Gastroesophageal sphincter (tissue), 4 donors: Measurements from ENCODE around the gene MGME1. TPM values are rescaled to one million over a fixed set of nuclear protein-coding genes. Genes with fewer than 3 reads are reported as not detected.
"Not testable (repeated sequence)": the region's sequence is repeated elsewhere in the genome, so short reads cannot be mapped to it uniquely, and the experiment has no call there.

Experiments
- ATAC-seq: fragments of 150-250 bp; one replicate; pipeline ENCODE4 v1.9.1; 2016; ENCODE audit warnings: mild to moderate bottlenecking, moderate library complexity
- H3K27ac ChIP-seq, 4 donors: fragments of 200-600 bp; sonication (generic) in 3 of 4; 1 replicate in 3 of 4; 2 replicates in 1 of 4; pipeline ENCODE4 v1.5.1; 2016 to 2019
- H3K27me3 ChIP-seq: fragments of 200-600 bp; sonication (generic); one replicate; pipeline ENCODE4 v1.5.1; 2019
- H3K36me3 ChIP-seq, 2 donors: fragments of 200-600 bp; sonication (generic); one replicate each; pipeline ENCODE4 v1.5.1; 2019; ENCODE audit warnings: control low read depth in 1 of 2
- H3K4me1 ChIP-seq, 3 donors: fragments of 200-600 bp; sonication (generic); 1 replicate in 2 of 3; 2 replicates in 1 of 3; pipeline ENCODE4 v1.5.1; 2016 to 2019; ENCODE audit warnings: control low read depth in 2 of 3
- H3K4me3 ChIP-seq, 2 donors: fragments of 200-600 bp; sonication (generic); one replicate each; pipeline ENCODE4 v1.5.1; 2019; ENCODE audit warnings: mild to moderate bottlenecking in 1 of 2, moderate library complexity in 1 of 2
- H3K9me3 ChIP-seq, 3 donors: fragments of 200-600 bp; sonication (generic); one replicate each; pipeline ENCODE4 v1.5.1; 2017 to 2019; ENCODE audit warnings: control low read depth in 2 of 3
- CTCF ChIP-seq, 4 experiments: fragments of 200-600 bp in 2 of 4; fragments of 450-650 bp in 2 of 4; sonication (generic) in 1 of 4; IDR thresholded peaks; one replicate each; pipeline ENCODE4 v1.5.1; 2017 to 2019; ENCODE audit warnings: antibody characterized with exemption in 4 of 4, mild to moderate bottlenecking in 2 of 4, moderate library complexity in 2 of 4
- EP300 ChIP-seq: sonication (generic); formaldehyde crosslinking; IDR thresholded peaks from one replicate; pipeline ENCODE4 v1.6.1; 2017; ENCODE audit warnings: antibody characterized with exemption, mild to moderate bottlenecking
- POLR2A ChIP-seq, 2 donors: fragments of 450-650 bp; IDR thresholded peaks; one replicate each; pipeline ENCODE4 v1.6.1; 2017; ENCODE audit warnings: antibody characterized with exemption in 2 of 2, mild to moderate bottlenecking in 2 of 2, moderate library complexity in 1 of 2
- POLR2AphosphoS5 ChIP-seq: sonication (generic); formaldehyde crosslinking; IDR thresholded peaks from one replicate; pipeline ENCODE4 v1.6.1; 2017; ENCODE audit warnings: antibody characterized with exemption
- WGBS, 2 donors: methylation state at CpG; one replicate each; pipeline ENCODE4 v1.1.5; 2018; ENCODE audit warnings: low coverage in 1 of 2; 5-methylcytosine and 5-hydroxymethylcytosine counted together
- total RNA-seq, 4 donors: library from RNA; depleted of rRNA; stranded (reverse); fragments of >200 nt; gene quantifications; one replicate each; pipeline ENCODE4 v1.1.0, GENCODE V29; 2016

MGME1 gene
- total RNA-seq, 4 donors from 2014 or later = 6.3 to 13.5 (median 9.9) TPM

GRCh38 chr20:17957505-17958363 lies 11.1 kb upstream of the MGME1 start:
- no peaks in the 10 kb centered on the region for H3K9me3 ChIP-seq
- peaks cover 14 to 82% (median 36%) of the 10 kb centered on the region in 3 donors for H3K4me1 ChIP-seq
- 27 to 39% methylated on average over 5 of the region's 5 CpGs for WGBS, 2 donors
- H3K4me3 ChIP-seq = no peak overlapping the region
- peak; percentile 28 for ATAC-seq
- no peak for TF ChIP-seq EP300
- TF ChIP-seq POLR2AphosphoS5 = peak; percentile 72
- H3K27me3 ChIP-seq = no peaks in the 10 kb centered on the region
- peaks cover 0 to 30% of the 10 kb centered on the region in 2 donors for H3K36me3 ChIP-seq
- peak overlapping the region; percentile 60 to 83 (median 78) for H3K27ac ChIP-seq

- Histone ChIP-seq H3K36me3 (peaks cover 0 to 21% of the 10 kb centered on the region in 2 donors), H3K27me3 (no peaks in the 10 kb centered on the region), H3K27ac (peak overlapping the region; percentile 60 to 83 (median 78)), H3K9me3 (no peaks in the 10 kb centered on the region), H3K4me3 (no peak overlapping the region), H3K4me1 (peaks cover 14 to 91% (median 36%) of the 10 kb centered on the region in 3 donors)
- TF ChIP-seq POLR2A (IDR thresholded peaks at IDR 0.05) (no peak), EP300 (no peak), POLR2AphosphoS5 (no peak), CTCF (IDR thresholded peaks at IDR 0.05) (peak; percentile 6 to 41 (median 23))
- no peak for ATAC-seq
- WGBS, 2 donors = 21 to 53% methylated on average over 2 to 5 of the region's 5 CpGs
Observed at GRCh38 chr20:17958373-17959256, 10.2 kb upstream of the MGME1 start.

- no peaks in the 10 kb centered on the region for H3K27me3 ChIP-seq
- no peak for ATAC-seq
- H3K36me3 ChIP-seq = peaks cover 0 to 15% of the 10 kb centered on the region in 2 donors
- H3K4me3 ChIP-seq = no peak overlapping the region
- WGBS, 2 donors = 80% methylated on average over 5 of the region's 5 CpGs; no CpG with 5 or more reads in 1 of the 2 donors
- H3K9me3 ChIP-seq = no peaks in the 10 kb centered on the region
- H3K4me1 ChIP-seq = peaks cover 14 to 97% (median 36%) of the 10 kb centered on the region in 3 donors
- no peak for TF ChIP-seq CTCF (IDR thresholded peaks at IDR 0.05)
- no peak for TF ChIP-seq EP300
- TF ChIP-seq POLR2A (IDR thresholded peaks at IDR 0.05) = no peak
- no peak for TF ChIP-seq POLR2AphosphoS5
- peak overlapping the region; percentile 20 to 83 (median 78) for H3K27ac ChIP-seq
Observed at GRCh38 chr20:17959257-17959627, 9.6 kb upstream of the MGME1 start.

GRCh38 chr20:17960400-17960885 lies 8.4 kb upstream of the MGME1 start:
- not testable (repeated sequence) for ATAC-seq, H3K27me3 ChIP-seq, H3K9me3 ChIP-seq, H3K36me3 ChIP-seq
- Histone ChIP-seq H3K4me1 (peaks cover 14 to 99% (median 39%) of the 10 kb centered on the region in 3 donors), H3K4me3 (peak overlapping the region in 1 of 2 donors; percentile 18), H3K27ac (peak overlapping the region; percentile 65 to 83 (median 78))
- 58 to 84% methylated on average over 5 to 8 of the region's 16 CpGs for WGBS, 2 donors

- WGBS, 2 donors = 4 to 8% methylated on average over 6 of the region's 6 CpGs
- H3K4me3 ChIP-seq = peak overlapping the region; percentile 12 to 18
- no peaks in the 10 kb centered on the region for H3K27me3 ChIP-seq
- TF ChIP-seq POLR2A (IDR thresholded peaks at IDR 0.05) (no peak), CTCF (IDR thresholded peaks at IDR 0.05) (no peak), POLR2AphosphoS5 (peak; percentile 87), EP300 (no peak)
- H3K36me3 ChIP-seq = no peaks in the 10 kb centered on the region
- peaks cover 14 to 99% (median 39%) of the 10 kb centered on the region in 3 donors for H3K4me1 ChIP-seq
- no peaks in the 10 kb centered on the region for H3K9me3 ChIP-seq
- peak overlapping the region; percentile 65 to 83 (median 78) for H3K27ac ChIP-seq
- peak; percentile 75 for ATAC-seq
Observed at GRCh38 chr20:17960927-17961586, 7.8 kb upstream of the MGME1 start.
